ENCODE data around the gene WNK1. TPM values are rescaled to one million over a fixed set of nuclear protein-coding genes. Genes with fewer than 3 reads are reported as not detected.
"Not testable (repeated sequence)": the region's sequence is repeated elsewhere in the genome, so short reads cannot be mapped to it uniquely, and the experiment has no call there.

The WNK1 gene
- total and polyA plus RNA-seq, 12 donors: 43.5 to 408 (median 304) TPM

- WGBS, 2 donors: 90 to 94% methylated on average over 1 of the region's 1 CpG
- no peaks in the 10 kb centered on the region for H3K27me3 ChIP-seq
- no peak for TF ChIP-seq CTCF (IDR thresholded peaks at IDR 0.05)
- H3K4me1 ChIP-seq: peaks cover 6 to 98% (median 82%) of the 10 kb centered on the region in 9 donors
- peak overlapping the region in 1 of 10 donors; percentile 52 for H3K27ac ChIP-seq
- ATAC-seq (peak in 1 of 8 donors; percentile 10), DNase-seq (no peak)
- intact Hi-C loops (cut with DNase I): loop anchor here in 1 of 10 donors (10.0 kb wide), 1 partner anchor 46 kb away; no protein-coding TSS in a partner anchor
- H3K36me3 ChIP-seq: peaks cover 0 to 10% (median 0%) of the 10 kb centered on the region in 9 donors
- no peaks in the 10 kb centered on the region for H3K9me3 ChIP-seq
- H3K4me3 ChIP-seq: no peak overlapping the region
Measured at GRCh38 chr12:768434-768833, 16.1 kb downstream of the WNK1 start.

- no peak for ATAC-seq
- no peak for DNase-seq
- Histone ChIP-seq H3K27me3 (no peaks in the 10 kb centered on the region), H3K9me3 (no peaks in the 10 kb centered on the region), H3K36me3 (no peaks in the 10 kb centered on the region), H3K4me3 (no peak overlapping the region), H3K27ac (no peak overlapping the region), H3K4me1 (peaks cover 6 to 99% (median 83%) of the 10 kb centered on the region in 9 donors)
- intact Hi-C loops (cut with DNase I): loop anchor here in 1 of 10 donors (5.0 kb wide), 1 partner anchor 37 kb away; no protein-coding TSS in a partner anchor
- no peak for TF ChIP-seq CTCF (IDR thresholded peaks at IDR 0.05)
- WGBS, 2 donors: 62 to 64% methylated on average over 2 of the region's 2 CpGs
Measured at GRCh38 chr12:770479-770878, 18.1 kb downstream of the WNK1 start.

- 81% methylated on average over 5 of the region's 5 CpGs for WGBS, 2 donors
- Histone ChIP-seq H3K27me3 (no peaks in the 10 kb centered on the region), H3K4me1 (peaks cover 3 to 94% (median 73%) of the 10 kb centered on the region in 9 donors), H3K9me3 (no peaks in the 10 kb centered on the region), H3K4me3 (no peak overlapping the region), H3K36me3 (no peaks in the 10 kb centered on the region), H3K27ac (no peak overlapping the region)
- no peak for TF ChIP-seq CTCF (IDR thresholded peaks at IDR 0.05)
- intact Hi-C loops (cut with DNase I): loop anchor here in 1 of 10 donors (5.0 kb wide), 1 partner anchor 35 kb away; no protein-coding TSS in a partner anchor
- no peak for DNase-seq
- ATAC-seq: no peak
Measured at GRCh38 chr12:772056-772697, 19.8 kb downstream of the WNK1 start.

- H3K9me3 ChIP-seq: no peaks in the 10 kb centered on the region
- peak in 2 of 8 donors; percentile 16 to 33 for ATAC-seq
Measured at GRCh38 chr12:774051-774614, 21.8 kb downstream of the WNK1 start.

GRCh38 chr12:775973-776771 lies 23.8 kb downstream of the WNK1 start:
- 89 to 90% methylated on average over 15 of the region's 15 CpGs for WGBS, 2 donors
- intact Hi-C loops (cut with DNase I); H3K36me3 ChIP-seq; H3K27me3 ChIP-seq; H3K27ac ChIP-seq; H3K4me3 ChIP-seq; DNase-seq; H3K9me3 ChIP-seq: not testable (repeated sequence)
- peaks cover 4 to 94% (median 78%) of the 10 kb centered on the region in 9 donors for H3K4me1 ChIP-seq
- ATAC-seq: peak in 2 of 8 donors; percentile 4 to 60

More at GRCh38 chr12:774051-774614, 21.8 kb downstream of the WNK1 start:
- H3K27ac ChIP-seq: peak overlapping the region in 7 of 10 donors; percentile 18 to 59 (median 31)
- peaks cover 0 to 94% (median 72%) of the 10 kb centered on the region in 9 donors for H3K4me1 ChIP-seq
- no peak for DNase-seq
- intact Hi-C loops (cut with DNase I): loop anchor here in 1 of 10 donors (5.0 kb wide), 1 partner anchor 33 kb away; no protein-coding TSS in a partner anchor
- H3K4me3 ChIP-seq: no peak overlapping the region
- no peaks in the 10 kb centered on the region for H3K36me3 ChIP-seq
- no peak for TF ChIP-seq CTCF (IDR thresholded peaks at IDR 0.05)
- whole genome bisulfite sequencing, 2 donors: 25 to 38% methylated on average over 3 of the region's 3 CpGs
- no peaks in the 10 kb centered on the region for H3K27me3 ChIP-seq

GRCh38 chr12:776772-777373 lies 24.5 kb downstream of the WNK1 start:
- H3K27me3 ChIP-seq; intact Hi-C loops (cut with DNase I); H3K4me3 ChIP-seq; H3K27ac ChIP-seq; H3K36me3 ChIP-seq; DNase-seq; H3K9me3 ChIP-seq: not testable (repeated sequence)
- peaks cover 7 to 94% (median 79%) of the 10 kb centered on the region in 9 donors for H3K4me1 ChIP-seq
- peak in 1 of 8 donors; percentile 15 for ATAC-seq
- 97% methylated on average over 5 of the region's 5 CpGs for WGBS, 2 donors
